ENCODE data around the gene CCNYL1.

The CCNYL1 gene

GRCh38 chr2:207801259-207801658 is 89.8 kb downstream of the CCNYL1 start:
- DNase-seq: no peak

DNA sequence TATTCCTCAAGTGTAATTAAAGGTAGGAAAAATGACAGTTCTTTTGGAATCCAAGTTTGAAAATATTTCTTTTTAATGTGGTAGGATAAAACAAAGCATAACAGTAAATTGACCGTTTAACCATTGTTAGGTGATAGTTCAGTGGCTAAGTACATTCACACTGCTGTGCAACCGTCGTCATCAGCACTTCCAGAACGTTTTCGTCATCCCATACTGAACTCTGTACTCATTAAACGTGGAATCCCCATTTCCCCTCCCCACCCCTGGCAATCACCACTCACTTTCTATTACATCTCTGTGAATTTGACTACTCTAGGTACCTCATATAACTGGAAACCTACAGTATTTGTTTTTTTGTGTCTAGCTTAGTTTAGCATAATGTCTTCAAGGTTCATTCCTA is 91.2 kb downstream of the CCNYL1 start:
- DNase-seq: no peak

Measured in CD4-positive, alpha-beta T cell treated with Interleukin-15 for 1 hour (primary cell).